SU-DHL-6 (cell line): ENCODE results near the gene RRBP1.

Experiments used
- H2AFZ ChIP-seq: fragments of 200-600 bp; sonication (generic); 2 replicates; pipeline ENCODE4 v1.6.1; 2014; ENCODE audit warnings: low read depth, mild to moderate bottlenecking, moderate library complexity, mixed read lengths, antibody characterized with exemption, low read length; ENCODE audit not compliant: severe bottlenecking
- H3F3A ChIP-seq: fragments of 200-600 bp; shearing (Covaris generic); 2 replicates; pipeline ENCODE4 v1.6.0; 2016; ENCODE audit warnings: antibody characterized with exemption, mild to moderate bottlenecking; ENCODE audit not compliant: insufficient read depth
- H3K27ac ChIP-seq: fragments of 200-600 bp; sonication (generic); 2 replicates; pipeline ENCODE4 v1.5.1; 2016; ENCODE audit warnings: low read depth, mild to moderate bottlenecking, low read length, moderate library complexity, mixed read lengths
- H3K27me3 ChIP-seq: fragments of 200-600 bp; sonication (generic), shearing (Covaris generic); 2 replicates; pipeline ENCODE4 v1.6.0; 2014; ENCODE audit warnings: mild to moderate bottlenecking, low read length
- H3K36me3 ChIP-seq: fragments of 200-600 bp; sonication (generic); 2 replicates; pipeline ENCODE4 v1.6.1; 2014; ENCODE audit warnings: mild to moderate bottlenecking, low read length, mixed read lengths
- H3K4me2 ChIP-seq: fragments of 300-600, 200-600 bp; shearing (Covaris generic), sonication (generic); 2 replicates; pipeline ENCODE4 v1.6.0; 2014; ENCODE audit warnings: low read length, low read depth, mild to moderate bottlenecking; ENCODE audit not compliant: poor library complexity, severe bottlenecking
- H3K4me3 ChIP-seq: fragments of 200-600 bp; sonication (generic); 2 replicates; pipeline ENCODE4 v1.5.1; 2014; ENCODE audit warnings: antibody characterized with exemption, low read length, mild to moderate bottlenecking, mixed read lengths; ENCODE audit not compliant: insufficient read depth, poor library complexity, severe bottlenecking
- H3K79me2 ChIP-seq: fragments of 200-600 bp; sonication (generic); 2 replicates; pipeline ENCODE4 v1.6.1; 2014; ENCODE audit warnings: mild to moderate bottlenecking, low read length, moderate library complexity; ENCODE audit not compliant: insufficient read depth
- H3K9ac ChIP-seq: fragments of 200-600 bp; sonication (generic); 2 replicates; pipeline ENCODE4 v1.7.0; 2014; ENCODE audit warnings: mild to moderate bottlenecking, low read length
- H3K9me2 ChIP-seq: fragments of 200-600 bp; sonication (generic); replicated peaks from 2 replicates; pipeline ENCODE4 v1.6.1; 2014; ENCODE audit warnings: low read length; ENCODE audit not compliant: insufficient read depth
- H3K9me3 ChIP-seq: fragments of 200-600 bp; sonication (generic); 2 replicates; pipeline ENCODE4 v1.6.1; 2014; ENCODE audit warnings: low read length, mixed read lengths; ENCODE audit not compliant: insufficient read depth
- H4K20me1 ChIP-seq: fragments of 200-600 bp; sonication (generic); 2 replicates; pipeline ENCODE4 v1.6.1; 2014; ENCODE audit warnings: low read depth, mild to moderate bottlenecking, antibody characterized with exemption, low read length, moderate library complexity, mixed read lengths
- CTCF ChIP-seq: fragments of 200-600 bp; sonication (generic); IDR thresholded peaks from one replicate; pipeline ENCODE4 v1.5.1; 2017; ENCODE audit warnings: antibody characterized with exemption, mild to moderate bottlenecking, low read length, moderate library complexity; ENCODE audit not compliant: insufficient read depth, poor library complexity, severe bottlenecking
- EZH2phosphoT487 ChIP-seq: fragments of 200-600 bp; sonication (generic), shearing (Covaris generic); conservative IDR thresholded peaks from 2 replicates; pipeline ENCODE4 v1.6.1; 2018; ENCODE audit warnings: mild to moderate bottlenecking, antibody characterized with exemption, low read length, moderate library complexity, mixed read lengths

RRBP1 gene

GRCh38 chr20:17619351-17620093, 62.5 kb downstream of the RRBP1 start:
- no peak for TF ChIP-seq EZH2phosphoT487
- no peak for TF ChIP-seq CTCF
- Histone ChIP-seq H2AFZ (no peak overlapping the region), H3K79me2 (no peaks in the 10 kb centered on the region), H3F3A (no peaks in the 10 kb centered on the region), H3K36me3 (no peaks in the 10 kb centered on the region), H3K9me2 (no peaks in the 10 kb centered on the region), H3K9ac (no peak overlapping the region), H3K27me3 (no peaks in the 10 kb centered on the region), H3K4me3 (no peak overlapping the region), H4K20me1 (no peaks in the 10 kb centered on the region), H3K4me2 (no peak overlapping the region), H3K27ac (no peak overlapping the region), H3K9me3 (no peaks in the 10 kb centered on the region)

- Histone ChIP-seq H3K9me2 (no peaks in the 10 kb centered on the region), H3K9ac (no peak overlapping the region), H3K27me3 (no peaks in the 10 kb centered on the region), H3K4me2 (no peak overlapping the region), H3F3A (no peaks in the 10 kb centered on the region), H2AFZ (no peak overlapping the region), H3K79me2 (no peaks in the 10 kb centered on the region), H4K20me1 (no peaks in the 10 kb centered on the region), H3K36me3 (no peaks in the 10 kb centered on the region), H3K27ac (no peak overlapping the region), H3K9me3 (no peaks in the 10 kb centered on the region), H3K4me3 (no peak overlapping the region)
- TF ChIP-seq CTCF (no peak), EZH2phosphoT487 (no peak)
Measured at GRCh38 chr20:17618673-17619013, 63.4 kb downstream of the RRBP1 start.

GRCh38 chr20:17617868-17618672, 64.0 kb downstream of the RRBP1 start:
- Histone ChIP-seq H3K27ac (no peak overlapping the region), H3K4me3 (no peak overlapping the region), H3K4me2 (no peak overlapping the region), H3K9ac (no peak overlapping the region), H3K79me2 (no peaks in the 10 kb centered on the region), H3F3A (no peaks in the 10 kb centered on the region), H3K9me3 (no peaks in the 10 kb centered on the region), H3K27me3 (no peaks in the 10 kb centered on the region), H2AFZ (no peak overlapping the region), H4K20me1 (no peaks in the 10 kb centered on the region), H3K9me2 (no peaks in the 10 kb centered on the region), H3K36me3 (no peaks in the 10 kb centered on the region)
- TF ChIP-seq CTCF (peak; percentile 7), EZH2phosphoT487 (no peak)
